Loucy (cell line): ENCODE measurements around the gene LHX6.

ENCODE experiments used
- CTCF ChIP-seq: fragments of 200-600 bp; sonication (generic); conservative IDR thresholded peaks from 2 replicates; pipeline ENCODE4 v1.5.1; 2014; ENCODE audit warnings: mild to moderate bottlenecking, antibody characterized with exemption, low read length
- EZH2phosphoT487 ChIP-seq: fragments of 200-600 bp; IDR thresholded peaks from 2 replicates; pipeline ENCODE4 v1.6.1; 2018; ENCODE audit warnings: antibody characterized with exemption, mild to moderate bottlenecking, moderate library complexity, borderline replicate concordance

GRCh38 chr9:122228191-122228567 lies 578 bp downstream of the LHX6 start:
- TF ChIP-seq CTCF (no peak), EZH2phosphoT487 (no peak)
